Ovary (tissue), 9 donors: ENCODE measurements around the gene MSMB. TPM values are rescaled to one million over a fixed set of nuclear protein-coding genes. Genes with fewer than 3 reads are reported as not detected.

ENCODE experiments used
- polyA plus RNA-seq, 2 donors: library from polyadenylated mRNA; stranded (reverse); fragments of 200-250 nt in 1 of 2; fragments of 350-450 nt in 1 of 2; fragmentation: Illumina TruSeq in 1 of 2; extraction: RNeasy Lipid Tissue Mini Kit (QIAGEN cat#74804) in 1 of 2; gene quantifications; one replicate each; pipeline ENCODE4 v1.2.3, GENCODE V29; 2013 to 2014
- small RNA-seq: library from RNA; depleted of rRNA; stranded (forward); fragments of <200 nt; gene quantifications from one replicate; pipeline ENCODE3, GENCODE V24; 2016
- total RNA-seq, 7 donors: library from RNA; depleted of rRNA in 2 of 7; stranded (reverse); fragments of >200 nt in 2 of 7; fragmentation: NEBNext Ultra II Directional in 3 of 7; extraction: Animal tissue kit (Norgen Biotek cat#: 25700) in 3 of 7; gene quantifications; one replicate each; pipeline versions ENCODE4 v1.1.0 to v1.2.4, GENCODE V29; 2016 to 2023
- donor health status: DM: no; HTN: no; CAD: no; lungs with moderate emphysema.
- donor health status: DM: no; HTN: no; CAD: no.
- donor health status: Bipolar disorder and iron deficiency.
- donor health status: DM: yes; HTN: yes; CAD: no.
- donor health status: DM: no; HTN: no; CAD: no.
- donor health status: DM: yes; HTN: yes; CAD: no.

The MSMB gene
- total and polyA plus RNA-seq, 9 donors = not detected

Small RNA genes within 50 kb of the gene (small RNA-seq; reads per million reads assigned to genes)
- not detected for gene SNORA74C-1

Other genes with a start within 250 kb of the MSMB start
- 10 to 100 TPM in 6 of 7 donors, 1 to 10 TPM in 1; 9.4 to 23.4 (median 17.4) TPM for gene AGAP4, start 198.8 kb downstream of the MSMB start, total RNA-seq
- gene AGAP4, start 198.8 kb downstream of the MSMB start, polyA plus RNA-seq = 10 to 100 TPM; 10.1 to 12.9 TPM
- 10 to 100 TPM; 29.9 to 49.3 (median 35.1) TPM for gene TIMM23, start 73.8 kb downstream of the MSMB start, total RNA-seq
- 10 to 100 TPM; 30.3 to 74.4 TPM for gene TIMM23, start 73.8 kb downstream of the MSMB start, polyA plus RNA-seq
- gene NCOA4, start 15.6 kb downstream of the MSMB start, total RNA-seq = 100 to 1,000 TPM in 2 of 7 donors, 10 to 100 TPM in 5; 68.6 to 107 (median 89.4) TPM
- 100 to 1,000 TPM in 1 of 2 donors, 10 to 100 TPM in 1; 52.8 to 172 TPM for gene NCOA4, start 15.6 kb downstream of the MSMB start, polyA plus RNA-seq
- gene ANTXRL, start 240.7 kb upstream of the MSMB start, total RNA-seq = under 1 TPM in 1 of 7 donors, not detected in 6; 0.51 TPM
- not detected for gene ANTXRL, start 240.7 kb upstream of the MSMB start, polyA plus RNA-seq